OCI-LY7 (cell line): ENCODE results near the gene MFGE8. TPM values are rescaled to one million over a fixed set of nuclear protein-coding genes. Genes with fewer than 3 reads are reported as not detected.

Source experiments
- BruUV-seq: library from RNA; stranded (reverse); fragments of 400-500 nt; replicated peaks from 2 replicates; lab custom pipeline; 2021; lab: Mats Ljungman, UMichigan
- CTCF ChIA-PET: fragments of 300-600 bp; sonication (Branson Sonifier 250); formaldehyde crosslinking; loops from one replicate; lab custom pipeline; 2022; ENCODE audit warnings: antibody characterized with exemption; ENCODE audit not compliant: unreplicated experiment; lab: Charles Lee
- POLR2A ChIA-PET: fragments of 300-600 bp; sonication (Branson Sonifier 250); formaldehyde crosslinking; loops from one replicate; lab custom pipeline; 2022; ENCODE audit warnings: antibody characterized with exemption; lab: Charles Lee
- DNase-seq: peaks from one replicate; pipeline ENCODE4 v3.0.0-alpha.2; 2015; ENCODE audit warnings: low spot score
- H2AFZ ChIP-seq: fragments of 200-600 bp; sonication (generic), shearing (Covaris generic); 2 replicates; pipeline ENCODE4 v1.6.1; 2014; ENCODE audit warnings: mild to moderate bottlenecking, antibody characterized with exemption, low read length, moderate library complexity
- H3K27ac ChIP-seq: fragments of 200-600 bp; sonication (generic); 2 replicates; pipeline ENCODE4 v1.5.1; 2014; ENCODE audit warnings: mixed run types, low read depth, mild to moderate bottlenecking, moderate library complexity, low read length, inconsistent platforms; ENCODE audit not compliant: poor library complexity, severe bottlenecking
- H3K36me3 ChIP-seq: fragments of 200-600 bp; sonication (generic); 2 replicates; pipeline ENCODE4 v1.6.1; 2014; ENCODE audit warnings: mild to moderate bottlenecking, antibody characterized with exemption, low read length, moderate library complexity, mixed read lengths; ENCODE audit not compliant: insufficient read depth
- H3K4me1 ChIP-seq: fragments of 200-600 bp; sonication (generic); 2 replicates; pipeline ENCODE4 v1.5.1; 2014; ENCODE audit warnings: mild to moderate bottlenecking, low read length; ENCODE audit not compliant: insufficient read depth, poor library complexity, severe bottlenecking
- H3K4me2 ChIP-seq: fragments of 200-600 bp; sonication (generic); 2 replicates; pipeline ENCODE4 v1.6.1; 2014; ENCODE audit warnings: mild to moderate bottlenecking, low read length
- H3K4me3 ChIP-seq: fragments of 200-600 bp; sonication (generic); 2 replicates; pipeline ENCODE4 v1.5.1; 2014; ENCODE audit warnings: mild to moderate bottlenecking, low read depth, low read length; ENCODE audit not compliant: poor library complexity, severe bottlenecking
- H3K79me2 ChIP-seq: fragments of 200-600 bp; sonication (generic); 2 replicates; pipeline ENCODE4 v1.6.1; 2016; ENCODE audit warnings: low read depth, mild to moderate bottlenecking, low read length, moderate library complexity, mixed read lengths; ENCODE audit not compliant: insufficient read depth
- H3K9me2 ChIP-seq: fragments of 200-600 bp; sonication (generic); 2 replicates; pipeline ENCODE4 v1.6.1; 2016; ENCODE audit warnings: mild to moderate bottlenecking, low read length, mixed read lengths; ENCODE audit not compliant: insufficient read depth
- H3K9me3 ChIP-seq: fragments of 200-600 bp; sonication (generic); 2 replicates; pipeline ENCODE4 v1.6.1; 2014; ENCODE audit warnings: mild to moderate bottlenecking, mixed run types, low read length, mixed read lengths
- H4K20me1 ChIP-seq: fragments of 200-600 bp; sonication (generic); 2 replicates; pipeline ENCODE4 v1.6.1; 2014; ENCODE audit warnings: mild to moderate bottlenecking, antibody characterized with exemption, low read length, moderate library complexity, mixed read lengths; ENCODE audit not compliant: insufficient read depth
- CTCF ChIP-seq: fragments of 200-600 bp; sonication (generic); conservative IDR thresholded peaks from 2 replicates; pipeline ENCODE4 v1.5.1; 2014; ENCODE audit warnings: mild to moderate bottlenecking, antibody characterized with exemption, low read length, moderate library complexity, mixed read lengths
- EZH2phosphoT487 ChIP-seq: fragments of 200-600 bp; sonication (generic); IDR thresholded peaks from 2 replicates; pipeline ENCODE4 v1.6.1; 2018; ENCODE audit warnings: low read depth, borderline replicate concordance, mild to moderate bottlenecking, mixed run types, antibody characterized with exemption, low read length, moderate library complexity, mixed read lengths
- intact Hi-C: fragments of 100-400 bp; cut with micrococcal nuclease; formaldehyde crosslinking; loops from one replicate; pipeline ENCODE4 v1.10.0; 2022; ENCODE audit not compliant: unreplicated experiment
- total RNA-seq, 2 experiments: library from RNA; depleted of rRNA in 1 of 2; stranded (reverse); fragments of >200 nt in 1 of 2; shearing (Covaris generic) in 1 of 2; gene quantifications; 2 replicates each; pipeline ENCODE4 v1.2.3, GENCODE V29; 2014 to 2022

The MFGE8 gene
- total RNA-seq, 2 experiments from 2014 or later = 11.8 to 70.4 TPM

- Histone ChIP-seq H3K9me3 (no peaks in the 10 kb centered on the region), H3K79me2 (no peaks in the 10 kb centered on the region), H3K36me3 (no peaks in the 10 kb centered on the region), H3K9me2 (no peaks in the 10 kb centered on the region), H3K27ac (no peak overlapping the region), H2AFZ (no peak overlapping the region), H3K4me2 (no peak overlapping the region), H3K4me1 (no peaks in the 10 kb centered on the region), H4K20me1 (no peaks in the 10 kb centered on the region), H3K4me3 (no peak overlapping the region)
- BruUV-seq = no TSS peak
- DNase-seq = no peak
- ChIA-PET CTCF (no interaction called here), POLR2A (no interaction called here)
- TF ChIP-seq EZH2phosphoT487 = no peak
- no peak for TF ChIP-seq CTCF
- intact Hi-C loops = no loop called here
Measured at GRCh38 chr15:88887068-88887580, 26.1 kb downstream of the MFGE8 start.

- TF ChIP-seq EZH2phosphoT487 (no peak), CTCF (no peak)
- no peak overlapping the region for H2AFZ ChIP-seq
- H3K4me2 ChIP-seq = no peak overlapping the region
- no TSS peak for BruUV-seq
- H3K9me2 ChIP-seq = no peaks in the 10 kb centered on the region
- H3K4me1 ChIP-seq = no peaks in the 10 kb centered on the region
- no peaks in the 10 kb centered on the region for H4K20me1 ChIP-seq
- DNase-seq = no peak
- no peak overlapping the region for H3K4me3 ChIP-seq
- no peaks in the 10 kb centered on the region for H3K36me3 ChIP-seq
- intact Hi-C loops = no loop called here
- POLR2A ChIA-PET = interaction anchor here (0.6 kb wide), 1 partner anchor 154 kb away, joined by 3 read pairs; no protein-coding TSS in a partner anchor
- CTCF ChIA-PET = interaction anchor here (0.6 kb wide), 1 partner anchor 140 kb away, joined by 3 read pairs; no protein-coding TSS in a partner anchor
- no peak overlapping the region for H3K27ac ChIP-seq
- H3K9me3 ChIP-seq = no peaks in the 10 kb centered on the region
- no peaks in the 10 kb centered on the region for H3K79me2 ChIP-seq
Measured at GRCh38 chr15:88882785-88883184, 30.4 kb downstream of the MFGE8 start.

GRCh38 chr15:88881775-88882174 lies 31.4 kb downstream of the MFGE8 start:
- no peaks in the 10 kb centered on the region for H3K36me3 ChIP-seq
- H3K4me3 ChIP-seq = no peak overlapping the region
- H3K4me1 ChIP-seq = no peaks in the 10 kb centered on the region
- CTCF ChIA-PET = no interaction called here
- H3K27ac ChIP-seq = no peak overlapping the region
- H3K4me2 ChIP-seq = no peak overlapping the region
- no peaks in the 10 kb centered on the region for H3K79me2 ChIP-seq
- BruUV-seq = no TSS peak
- no peak for DNase-seq
- H3K9me3 ChIP-seq = no peaks in the 10 kb centered on the region
- no peak overlapping the region for H2AFZ ChIP-seq
- intact Hi-C loops = no loop called here
- TF ChIP-seq CTCF = no peak
- no peak for TF ChIP-seq EZH2phosphoT487
- POLR2A ChIA-PET = interaction anchor here (0.6 to 0.7 kb wide), 3 partner anchors 17 to 128 kb away, joined by 3 to 5 read pairs (median 5); no protein-coding TSS in a partner anchor
- no peaks in the 10 kb centered on the region for H3K9me2 ChIP-seq
- no peaks in the 10 kb centered on the region for H4K20me1 ChIP-seq
